Brain microvascular endothelial cell (primary cell): ENCODE results near the gene IAPP.
A peak's percentile ranks its signal among the peaks of the same experiment; 100 is the strongest.
"Not testable (repeated sequence)": the region's sequence is repeated elsewhere in the genome, so short reads cannot be mapped to it uniquely, and the experiment has no call there.

Experiments used
- DNase-seq: peaks from one replicate; pipeline ENCODE4 v3.0.0-alpha.2; 2020
- H3K27ac ChIP-seq: fragments of 250-450 bp; sonication (Bioruptor Pico); 2 replicates; pipeline ENCODE4 v1.5.1; 2020; ENCODE audit warnings: mild to moderate bottlenecking, moderate library complexity
- H3K27me3 ChIP-seq: fragments of 250-450 bp; sonication (Bioruptor Pico); replicated peaks from 2 replicates; pipeline ENCODE4 v1.5.1; 2020; ENCODE audit warnings: mild to moderate bottlenecking
- H3K36me3 ChIP-seq: fragments of 250-450 bp; sonication (Bioruptor Pico); replicated peaks from 2 replicates; pipeline ENCODE4 v1.5.1; 2020; ENCODE audit warnings: mild to moderate bottlenecking
- H3K4me3 ChIP-seq: 2 replicates; pipeline ENCODE4 v1.5.1; 2011; ENCODE audit warnings: low read depth, mild to moderate bottlenecking, control low read depth, low read length, moderate library complexity
- CTCF ChIP-seq: IDR thresholded peaks from 2 replicates; pipeline ENCODE4 v1.5.1; 2011; ENCODE audit warnings: low read depth, mild to moderate bottlenecking, moderate library complexity, low read length, control low read depth, inconsistent platforms; ENCODE audit errors: missing control alignments
- in situ Hi-C: cut with HindIII; loops from 2 replicates; pipeline ENCODE4 v1.10.0; 2017; ENCODE audit warnings: low sequenced_read_pairs, low pct_ligation_motif_present

Gene IAPP

GRCh38 chr12:21392384-21392783 lies 19.7 kb downstream of the IAPP start:
- DNase-seq: no peak
- no peak for TF ChIP-seq CTCF
- H3K36me3 ChIP-seq: no peaks in the 10 kb centered on the region
- in situ Hi-C loops: no loop called here
- no peaks in the 10 kb centered on the region for H3K27me3 ChIP-seq
- H3K27ac ChIP-seq: no peak overlapping the region
- no peak overlapping the region for H3K4me3 ChIP-seq

GRCh38 chr12:21394828-21395626 lies 22.3 kb downstream of the IAPP start:
- in situ Hi-C loops, H3K27ac ChIP-seq, DNase-seq, H3K36me3 ChIP-seq, H3K4me3 ChIP-seq, H3K27me3 ChIP-seq: not testable (repeated sequence)

- Histone ChIP-seq H3K36me3 (no peaks in the 10 kb centered on the region), H3K27me3 (no peaks in the 10 kb centered on the region), H3K27ac (no peak overlapping the region), H3K4me3 (no peak overlapping the region)
- peak; percentile 17 for DNase-seq
- no peak for TF ChIP-seq CTCF
- in situ Hi-C loops: no loop called here
These were observed 40.9 kb downstream of the IAPP start for GRCh38 chr12:21413369-21414277.

- in situ Hi-C loops: no loop called here
- no peak for TF ChIP-seq CTCF
- H3K27me3 ChIP-seq: no peaks in the 10 kb centered on the region
- H3K36me3 ChIP-seq: no peaks in the 10 kb centered on the region
- DNase-seq: no peak
- H3K4me3 ChIP-seq: no peak overlapping the region
- H3K27ac ChIP-seq: peak overlapping the region; percentile 47
These were observed 43.9 kb downstream of the IAPP start for GRCh38 chr12:21416511-21417121.

- H3K4me3 ChIP-seq, H3K36me3 ChIP-seq, H3K27ac ChIP-seq, H3K27me3 ChIP-seq, in situ Hi-C loops: not testable (repeated sequence)
- peak; percentile 20 for DNase-seq
These were observed 45.7 kb downstream of the IAPP start for GRCh38 chr12:21418398-21418797.

GRCh38 chr12:21419009-21419699 lies 46.5 kb downstream of the IAPP start:
- in situ Hi-C loops, H3K27me3 ChIP-seq, H3K4me3 ChIP-seq, DNase-seq, H3K36me3 ChIP-seq, H3K27ac ChIP-seq: not testable (repeated sequence)

- Histone ChIP-seq H3K36me3 (no peaks in the 10 kb centered on the region), H3K4me3 (no peak overlapping the region), H3K27ac (peak overlapping the region; percentile 79), H3K27me3 (no peaks in the 10 kb centered on the region)
- in situ Hi-C loops: no loop called here
- DNase-seq: peak; percentile 52
- TF ChIP-seq CTCF: no peak
These were observed 55.5 kb downstream of the IAPP start for GRCh38 chr12:21428241-21428640.
